DOHH2 (cell line): ENCODE results near the gene GALNT17.

Experiments used
- H3F3A ChIP-seq: fragments of 200-600 bp; sonication (generic), shearing (Covaris generic); 2 replicates; pipeline ENCODE4 v1.6.0; 2016; ENCODE audit warnings: antibody characterized with exemption, mild to moderate bottlenecking; ENCODE audit not compliant: control insufficient read depth, insufficient read depth
- H3K27ac ChIP-seq: fragments of 200-600 bp; sonication (generic); 2 replicates; pipeline ENCODE4 v1.5.1; 2014; ENCODE audit warnings: low read depth, mild to moderate bottlenecking, low read length, moderate library complexity
- H3K27me3 ChIP-seq: fragments of 200-600 bp; sonication (generic); 2 replicates; pipeline ENCODE4 v1.6.1; 2014; ENCODE audit warnings: mild to moderate bottlenecking, low read length, mixed read lengths; ENCODE audit not compliant: control insufficient read depth
- H3K36me3 ChIP-seq: fragments of 200-600 bp; sonication (generic); 2 replicates; pipeline ENCODE4 v1.6.1; 2014; ENCODE audit warnings: mild to moderate bottlenecking, low read length, moderate library complexity, mixed read lengths; ENCODE audit not compliant: control insufficient read depth
- H3K4me1 ChIP-seq: fragments of 200-600 bp; sonication (generic); 2 replicates; pipeline ENCODE4 v1.6.1; 2014; ENCODE audit warnings: mild to moderate bottlenecking, low read length, mixed read lengths; ENCODE audit not compliant: control insufficient read depth
- H3K4me2 ChIP-seq: fragments of 200-600 bp; sonication (generic); 2 replicates; pipeline ENCODE4 v1.6.0; 2014; ENCODE audit warnings: mild to moderate bottlenecking, low read length, moderate library complexity
- H3K4me3 ChIP-seq: fragments of 200-600 bp; sonication (generic); 2 replicates; pipeline ENCODE4 v1.5.1; 2014; ENCODE audit warnings: mild to moderate bottlenecking, low read length, mixed read lengths
- H3K79me2 ChIP-seq: fragments of 200-600 bp; sonication (generic); 2 replicates; pipeline ENCODE4 v1.6.1; 2014; ENCODE audit warnings: mild to moderate bottlenecking, low read length, mixed read lengths; ENCODE audit not compliant: control insufficient read depth
- H3K9me2 ChIP-seq: fragments of 200-600 bp; sonication (generic); replicated peaks from 2 replicates; pipeline ENCODE4 v1.6.1; 2014; ENCODE audit warnings: mild to moderate bottlenecking, low read length, mixed read lengths; ENCODE audit not compliant: control insufficient read depth
- H3K9me3 ChIP-seq: fragments of 200-600 bp; sonication (generic); 2 replicates; pipeline ENCODE4 v1.6.1; 2014; ENCODE audit warnings: antibody characterized with exemption, low read length, mixed read lengths; ENCODE audit not compliant: control insufficient read depth, insufficient read depth
- H4K20me1 ChIP-seq: fragments of 200-600 bp; sonication (generic); 2 replicates; pipeline ENCODE4 v1.6.0; 2014; ENCODE audit warnings: low read depth, mild to moderate bottlenecking, antibody characterized with exemption, low read length, moderate library complexity; ENCODE audit not compliant: control insufficient read depth, insufficient read depth
- CTCF ChIP-seq: fragments of 200-600 bp; sonication (generic); IDR thresholded peaks from one replicate; pipeline ENCODE4 v1.5.1; 2014; ENCODE audit warnings: antibody characterized with exemption, mild to moderate bottlenecking, low read depth, low read length; ENCODE audit not compliant: poor library complexity, severe bottlenecking
- EZH2phosphoT487 ChIP-seq: fragments of 200-600 bp; sonication (generic); IDR thresholded peaks from 2 replicates; pipeline ENCODE4 v1.6.1; 2017; ENCODE audit warnings: borderline replicate concordance, mild to moderate bottlenecking, antibody characterized with exemption, low read length, moderate library complexity, mixed read lengths

GALNT17 gene

GRCh38 chr7:71385330-71385729, 253.4 kb downstream of the GALNT17 start:
- TF ChIP-seq CTCF (no peak), EZH2phosphoT487 (no peak)
- H3K9me3 ChIP-seq, result peaks cover 6% of the 10 kb centered on the region; the same call in 1 of the 2 replicates
- H3K79me2 ChIP-seq, result no peaks in the 10 kb centered on the region
- H3K27me3 ChIP-seq, result no peaks in the 10 kb centered on the region
- no peak overlapping the region for H3K4me2 ChIP-seq
- no peaks in the 10 kb centered on the region for H3K36me3 ChIP-seq
- H3K9me2 ChIP-seq, result no peaks in the 10 kb centered on the region
- H4K20me1 ChIP-seq, result no peaks in the 10 kb centered on the region
- no peaks in the 10 kb centered on the region for H3F3A ChIP-seq
- H3K27ac ChIP-seq, result no peak overlapping the region
- H3K4me3 ChIP-seq, result no peak overlapping the region
- no peaks in the 10 kb centered on the region for H3K4me1 ChIP-seq

- H3K27ac ChIP-seq, result no peak overlapping the region
- no peak overlapping the region for H3K4me3 ChIP-seq
- no peak overlapping the region for H3K4me2 ChIP-seq
- no peaks in the 10 kb centered on the region for H3K36me3 ChIP-seq
- H3K9me2 ChIP-seq, result no peaks in the 10 kb centered on the region
- no peaks in the 10 kb centered on the region for H4K20me1 ChIP-seq
- no peaks in the 10 kb centered on the region for H3K27me3 ChIP-seq
- peaks cover 3% of the 10 kb centered on the region; the same call in 1 of the 2 replicates for H3K9me3 ChIP-seq
- no peaks in the 10 kb centered on the region for H3K79me2 ChIP-seq
- TF ChIP-seq CTCF (no peak), EZH2phosphoT487 (no peak)
- H3K4me1 ChIP-seq, result no peaks in the 10 kb centered on the region
- H3F3A ChIP-seq, result no peaks in the 10 kb centered on the region
Measured at GRCh38 chr7:71386152-71386785, 254.3 kb downstream of the GALNT17 start.

GRCh38 chr7:71388181-71388580, 256.2 kb downstream of the GALNT17 start:
- no peak overlapping the region for H3K27ac ChIP-seq
- no peaks in the 10 kb centered on the region for H3K27me3 ChIP-seq
- H3K4me2 ChIP-seq, result no peak overlapping the region
- H3F3A ChIP-seq, result no peaks in the 10 kb centered on the region
- TF ChIP-seq CTCF (no peak), EZH2phosphoT487 (no peak)
- H3K4me3 ChIP-seq, result no peak overlapping the region
- no peaks in the 10 kb centered on the region for H3K36me3 ChIP-seq
- H3K4me1 ChIP-seq, result no peaks in the 10 kb centered on the region
- no peaks in the 10 kb centered on the region for H4K20me1 ChIP-seq
- no peaks in the 10 kb centered on the region for H3K9me2 ChIP-seq
- peaks cover 3% of the 10 kb centered on the region; the same call in 1 of the 2 replicates for H3K9me3 ChIP-seq
- H3K79me2 ChIP-seq, result no peaks in the 10 kb centered on the region
